NCI-H146 treated with DMSO at 0.1 percent for 48 hours (cell line): ENCODE results near the gene KRT76.
"Not testable (repeated sequence)": the region's sequence is repeated elsewhere in the genome, so short reads cannot be mapped to it uniquely, and the experiment has no call there.

ENCODE experiments used
- DNase-seq: peaks from one replicate; lab custom pipeline; 2025; ENCODE audit not compliant: unreplicated experiment; lab: John Stamatoyannopoulos, UW

The KRT76 gene

DNA sequence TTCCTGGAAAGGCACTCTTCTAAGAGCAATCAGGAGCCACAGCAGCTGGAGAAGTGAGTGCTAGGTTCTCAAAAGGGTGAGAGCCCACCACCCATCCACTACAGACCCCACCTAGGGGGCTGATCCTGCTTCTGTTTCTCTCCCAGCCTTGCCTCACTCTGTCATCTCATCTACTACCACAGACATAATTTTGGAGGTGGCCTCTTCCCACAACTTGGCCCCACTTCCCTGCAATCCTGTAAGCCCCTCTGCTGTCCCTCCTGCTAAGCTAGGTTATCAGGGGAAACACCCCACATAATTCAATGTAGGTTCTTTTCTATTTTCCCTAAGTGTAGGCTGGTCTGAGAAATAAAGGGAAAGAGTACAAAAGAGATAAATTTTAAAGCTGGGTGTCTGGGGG lies 16.5 kb downstream of the KRT76 start:
- no peak for DNase-seq

DNA sequence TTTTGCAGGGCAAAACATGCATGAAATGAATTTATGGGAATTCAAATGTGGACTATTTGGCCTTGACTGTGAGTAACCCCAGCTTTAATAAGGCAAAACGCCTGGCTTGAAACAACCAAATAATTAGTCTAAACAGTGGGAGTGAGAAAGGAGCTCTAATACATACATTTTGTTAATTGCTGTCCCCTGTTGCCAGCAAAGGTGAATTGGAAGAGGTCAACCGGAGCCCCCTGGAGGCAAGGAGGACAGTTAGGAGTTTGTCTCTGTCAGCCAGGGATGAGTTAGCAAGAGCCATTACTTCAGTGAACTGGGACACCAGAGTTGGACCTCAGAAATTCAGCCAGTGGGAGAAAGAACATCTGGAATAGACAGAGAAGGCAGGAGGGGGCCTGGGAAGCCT lies 17.4 kb downstream of the KRT76 start:
- no peak for DNase-seq

DNA sequence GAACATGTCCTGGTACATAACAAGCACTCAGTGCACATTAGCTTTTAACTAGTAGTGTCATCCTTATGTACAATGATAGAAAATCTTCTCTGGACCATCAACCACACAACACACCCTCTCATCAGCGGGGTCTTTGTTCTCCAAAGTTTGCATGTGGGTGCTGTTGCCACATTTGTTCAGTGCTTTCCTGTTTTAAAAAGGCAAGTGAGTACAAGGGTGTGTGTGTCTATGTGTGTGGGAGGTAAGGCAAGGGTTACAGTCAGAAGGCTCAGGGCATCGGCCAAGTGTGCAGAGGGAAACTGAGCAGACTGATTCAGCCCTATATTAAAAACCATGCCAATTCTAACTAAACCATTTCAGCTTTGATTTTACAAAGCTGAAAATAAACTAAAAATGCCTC lies 17.9 kb downstream of the KRT76 start:
- DNase-seq: no peak

GRCh38 chr12:52757449-52758176 lies 19.5 kb downstream of the KRT76 start:
- no peak for DNase-seq

DNA sequence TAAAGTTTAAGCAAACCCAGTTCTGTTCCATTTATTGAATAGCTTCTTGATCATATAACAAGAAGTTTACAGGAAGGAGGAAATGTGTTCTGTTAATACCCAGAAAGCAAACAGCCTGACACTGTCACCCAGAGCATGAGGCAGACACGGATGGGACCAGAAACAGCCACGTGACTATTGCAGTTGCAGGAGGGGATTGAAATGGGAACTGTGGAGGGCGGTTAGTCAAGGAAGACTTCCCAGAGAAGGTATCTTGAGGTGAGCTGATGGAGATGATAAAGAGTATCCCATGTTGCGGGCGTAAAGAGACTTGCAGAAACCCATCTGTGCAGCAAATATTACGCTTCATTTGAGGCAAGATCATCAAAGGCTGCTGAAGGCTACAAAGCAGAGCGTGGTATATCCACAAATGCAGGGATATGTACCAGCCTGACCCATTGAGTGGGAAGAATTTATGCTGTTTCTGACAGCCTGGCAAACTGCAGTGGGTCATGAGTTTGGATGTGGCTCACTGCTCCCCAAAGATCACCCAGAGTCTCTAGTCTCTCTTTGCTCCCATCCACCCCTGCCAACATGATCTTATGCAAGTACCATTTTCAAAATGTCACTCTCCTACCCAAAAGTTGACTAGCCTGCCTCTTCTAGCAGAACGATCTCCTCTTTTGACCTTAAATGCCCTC lies 20.7 kb downstream of the KRT76 start:
- DNase-seq: no peak

DNA sequence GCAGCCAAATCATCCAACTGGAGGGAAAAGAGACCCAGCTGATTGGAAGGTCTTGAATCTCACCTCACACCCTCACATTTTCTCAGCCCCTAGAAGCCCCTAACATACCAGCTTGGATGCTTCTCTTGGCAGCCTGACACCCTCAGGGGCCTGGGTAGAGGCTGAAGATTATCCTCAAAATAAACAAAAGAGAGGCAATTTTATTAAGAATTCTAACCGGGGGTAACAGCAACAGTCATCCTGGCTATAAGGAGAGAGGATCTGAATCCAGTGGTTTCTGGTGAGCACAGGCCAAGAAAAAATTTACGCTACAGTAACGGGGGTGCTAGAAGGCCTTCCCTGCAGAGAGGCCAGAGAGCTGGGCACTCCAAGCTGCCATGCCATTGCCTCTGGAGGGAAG lies 21.6 kb downstream of the KRT76 start:
- DNase-seq: no peak

DNA sequence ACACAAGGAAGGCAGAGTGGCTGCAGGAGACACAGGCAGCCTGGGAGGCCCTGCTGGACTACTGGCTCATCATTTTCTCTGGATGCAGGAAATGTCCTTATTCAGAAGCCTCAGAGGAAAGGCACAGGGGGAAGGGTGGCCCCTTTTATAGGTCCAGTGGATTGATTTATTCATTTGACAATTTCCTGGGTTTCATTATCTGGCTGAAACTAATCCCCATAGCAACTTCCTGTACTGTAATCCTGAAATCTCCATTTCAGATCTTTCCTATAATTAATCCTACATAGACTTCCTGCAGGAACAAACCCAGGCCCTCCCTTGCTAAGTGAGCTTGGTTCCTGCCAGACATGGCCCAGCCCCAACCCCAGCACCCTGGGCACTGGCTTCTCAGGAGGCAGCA lies 23.0 kb downstream of the KRT76 start:
- no peak for DNase-seq

DNA sequence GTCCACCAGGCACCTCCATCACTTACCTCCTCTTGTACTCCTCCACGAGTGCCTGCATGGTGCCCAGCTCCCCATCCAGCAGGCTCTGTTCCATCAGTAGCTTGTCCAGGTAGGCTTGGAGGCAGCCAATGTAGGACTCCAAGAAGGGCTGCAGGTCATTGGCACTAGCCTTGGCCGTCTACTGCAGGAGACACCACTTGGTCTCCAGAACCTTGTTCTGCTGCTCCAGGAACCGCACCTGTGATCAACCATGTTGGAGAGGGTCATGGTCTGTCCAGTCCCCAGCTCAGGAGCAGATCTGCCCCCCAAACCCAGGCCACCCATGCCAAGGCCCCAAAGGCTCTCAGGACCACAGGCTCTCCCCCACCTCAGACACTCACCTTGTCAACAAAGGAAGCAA lies 23.9 kb downstream of the KRT76 start:
- DNase-seq: no peak

DNA sequence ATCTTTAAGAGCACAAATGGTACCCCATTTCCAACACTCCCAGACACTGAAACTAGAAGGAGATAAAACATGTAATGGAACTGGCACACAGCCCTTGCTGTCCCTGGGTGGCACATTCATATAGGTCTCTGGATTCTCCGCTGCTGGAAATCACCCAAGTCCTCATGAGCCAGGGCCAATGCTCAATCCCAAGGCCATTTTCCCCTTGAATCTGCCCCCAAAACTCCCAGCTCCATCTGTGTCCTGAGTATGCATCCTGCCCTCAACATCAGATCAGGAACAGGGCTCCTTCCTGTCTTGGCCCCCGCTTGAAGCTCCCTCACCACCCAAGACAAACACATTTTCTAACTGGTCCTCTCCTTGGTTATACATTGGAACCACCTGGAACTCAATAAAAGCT lies 24.6 kb downstream of the KRT76 start:
- DNase-seq: no peak

DNA sequence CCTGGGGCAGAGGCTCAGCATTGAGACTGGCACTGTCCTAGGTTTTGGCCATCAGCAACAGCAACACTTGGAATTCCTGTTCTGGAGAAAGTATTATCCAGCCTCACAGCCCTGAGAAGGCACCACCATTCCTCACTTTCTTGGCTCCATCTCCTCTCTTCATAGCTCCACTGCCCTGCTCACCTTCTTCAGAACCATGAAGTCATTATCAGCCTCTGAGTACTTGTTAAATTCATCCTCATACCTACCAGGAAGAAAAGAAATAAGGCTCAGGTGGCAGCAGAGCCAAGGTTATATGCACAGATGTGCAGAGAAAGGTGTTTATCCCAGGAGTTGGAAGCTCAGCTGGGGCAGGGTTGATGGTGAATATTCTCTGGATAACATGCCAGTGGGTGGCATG lies 25.4 kb downstream of the KRT76 start:
- DNase-seq: no peak

GRCh38 chr12:52750532-52750931 lies 26.6 kb downstream of the KRT76 start:
- DNase-seq: not testable (repeated sequence)

- DNase-seq: no peak
Measured at GRCh38 chr12:52749827-52750226, 27.3 kb downstream of the KRT76 start.

DNA sequence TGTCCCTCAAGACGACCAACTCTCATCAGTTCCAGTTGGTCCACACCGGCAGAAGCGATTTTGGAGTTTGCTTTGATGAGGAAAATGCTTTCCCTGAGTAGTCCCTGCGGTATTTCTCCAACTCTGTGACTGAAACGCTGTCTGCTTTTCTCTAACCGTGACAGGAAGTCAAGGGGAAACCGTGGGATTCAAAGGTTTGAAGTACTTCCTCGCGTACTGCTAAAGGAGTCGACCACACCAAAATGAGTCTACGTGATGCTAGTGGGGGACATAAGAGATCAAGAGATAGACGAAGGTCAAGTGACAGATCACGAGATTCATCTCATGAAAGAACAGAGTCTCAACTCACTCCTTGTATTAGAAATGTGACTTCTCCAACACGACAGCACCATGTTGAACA lies 28.6 kb downstream of the KRT76 start:
- no peak for DNase-seq

GRCh38 chr12:52745554-52745953 lies 31.6 kb downstream of the KRT76 start:
- DNase-seq: no peak

GRCh38 chr12:52744493-52745156 lies 32.5 kb downstream of the KRT76 start:
- DNase-seq: no peak

DNA sequence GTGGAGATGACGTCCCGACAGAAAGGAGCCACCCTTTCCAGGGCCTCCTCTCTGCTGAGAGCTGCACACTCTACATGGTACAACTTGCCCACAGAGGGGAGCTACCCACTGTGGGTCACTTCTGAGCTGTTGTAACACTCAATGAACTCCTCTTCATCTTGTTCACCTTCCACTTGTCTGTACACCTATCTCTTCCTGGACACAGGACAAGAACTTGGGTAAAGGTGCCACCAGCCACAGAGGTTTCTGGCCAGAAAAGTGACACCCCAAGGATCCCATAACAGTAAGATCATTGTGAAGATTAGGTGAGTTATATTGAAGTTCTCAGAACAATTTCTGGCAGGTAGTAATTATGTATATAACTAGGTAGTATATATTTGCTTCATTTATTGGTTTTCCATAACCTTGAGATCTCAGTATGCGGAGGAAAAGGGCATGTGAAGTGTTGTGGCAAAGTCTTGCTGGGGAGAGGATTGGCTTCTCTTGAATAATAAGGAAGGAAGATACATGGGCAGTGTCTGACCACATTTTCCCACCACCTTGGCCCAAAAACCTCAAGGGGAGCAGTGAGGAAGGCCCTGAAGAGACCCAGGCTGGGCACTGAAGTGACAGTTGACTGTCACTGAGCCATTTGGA lies 34.2 kb downstream of the KRT76 start:
- DNase-seq: no peak

DNA sequence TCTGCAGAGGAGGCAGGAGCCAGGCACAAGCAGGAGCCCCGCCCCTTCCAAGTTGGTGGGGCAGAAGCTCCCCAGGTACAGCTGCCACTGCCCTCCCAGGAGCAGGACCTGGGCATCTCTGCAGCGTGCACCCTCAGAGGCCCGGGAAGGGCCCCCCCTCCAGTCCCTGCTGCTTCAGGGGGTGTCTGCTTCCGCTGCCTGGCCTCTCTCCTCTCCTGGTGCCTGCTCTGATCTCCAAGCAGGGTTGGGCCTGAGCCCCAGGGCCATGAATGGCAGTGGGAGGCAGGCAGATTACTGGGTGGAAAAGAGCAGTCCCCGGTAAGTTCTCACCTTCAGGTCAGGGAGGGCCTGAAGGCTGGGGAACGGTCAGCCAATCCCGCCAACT lies 35.0 kb downstream of the KRT76 start:
- no peak for DNase-seq

- no peak for DNase-seq
Measured at GRCh38 chr12:52741375-52742195, 35.6 kb downstream of the KRT76 start.

DNA sequence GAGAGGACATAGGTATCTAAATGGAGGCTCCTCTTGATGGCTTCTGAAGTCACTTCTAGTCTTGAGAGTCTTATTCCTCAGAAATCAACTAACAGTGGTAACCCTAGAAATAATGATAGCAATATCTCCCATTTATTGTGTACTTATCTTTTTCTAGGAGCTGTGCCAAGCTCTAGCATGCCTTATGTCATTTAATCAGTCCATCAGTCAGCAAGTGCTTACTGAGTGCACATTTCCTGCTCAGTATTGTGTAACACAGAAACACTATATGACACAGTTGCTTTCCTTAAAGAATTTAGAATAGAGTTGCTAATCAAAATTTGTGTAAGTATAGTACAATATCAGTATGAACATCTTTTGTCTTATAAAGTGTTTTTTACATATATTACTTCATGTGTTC lies 36.6 kb downstream of the KRT76 start:
- no peak for DNase-seq

GRCh38 chr12:52739963-52740362 lies 37.2 kb downstream of the KRT76 start:
- DNase-seq: no peak
